NCI-H774 (cell line): ENCODE measurements around the gene CYP2W1.
"Not testable (repeated sequence)": the region's sequence is repeated elsewhere in the genome, so short reads cannot be mapped to it uniquely, and the experiment has no call there.

Experiments
- DNase-seq: peaks from one replicate; lab custom pipeline; 2025; lab: John Stamatoyannopoulos, UW

The CYP2W1 gene

GRCh38 chr7:997404-998395 lies 14.7 kb downstream of the CYP2W1 start:
- DNase-seq = no peak

- DNase-seq = no peak
Observed at GRCh38 chr7:999149-999879, 16.3 kb downstream of the CYP2W1 start.

DNA sequence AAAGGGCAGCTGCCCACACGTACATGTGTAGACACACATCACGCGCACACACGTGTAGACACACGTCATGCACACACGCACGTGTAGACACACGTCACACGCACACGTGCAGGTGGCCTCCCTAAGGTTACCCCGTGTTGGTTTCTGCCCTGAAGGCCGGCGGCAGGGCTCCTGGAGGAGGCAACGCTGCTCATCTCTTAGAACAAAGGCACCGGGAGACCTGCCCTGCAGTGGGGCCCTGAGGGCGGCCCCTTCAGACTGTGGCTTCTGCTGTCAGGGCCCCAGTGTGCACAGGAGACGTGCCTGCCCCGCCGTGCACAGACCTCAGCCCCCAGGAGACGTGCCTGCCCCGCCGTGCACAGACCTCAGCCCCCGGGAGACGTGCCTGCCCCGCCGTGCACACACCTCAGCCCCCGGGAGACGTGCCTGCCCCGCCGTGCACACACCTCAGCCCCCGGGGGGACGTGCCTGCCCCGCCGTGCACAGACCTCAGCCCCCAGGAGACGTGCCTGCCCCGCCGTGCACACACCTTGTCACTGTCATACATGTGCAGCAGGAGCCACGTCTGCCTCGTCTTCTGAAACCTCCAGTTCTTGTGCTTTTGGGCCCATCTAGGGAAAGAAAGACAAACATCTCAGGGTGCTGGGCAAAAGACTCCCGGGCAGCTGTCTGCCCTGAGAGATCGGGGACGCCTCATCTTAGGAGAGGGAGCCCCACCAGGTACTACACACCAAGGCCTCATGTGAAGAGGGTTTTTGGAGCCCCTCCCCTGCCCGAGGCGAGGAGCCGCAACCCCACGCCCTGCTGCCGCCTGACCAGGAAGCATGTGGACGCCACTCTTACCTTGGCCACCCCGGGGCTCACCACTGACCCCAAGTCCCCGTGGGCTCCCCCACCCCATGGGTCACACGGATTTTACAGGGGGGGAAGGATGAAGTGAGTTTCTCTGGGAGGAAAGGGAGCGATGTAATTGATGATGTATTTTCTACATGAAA lies 17.3 kb downstream of the CYP2W1 start:
- DNase-seq = no peak

DNA sequence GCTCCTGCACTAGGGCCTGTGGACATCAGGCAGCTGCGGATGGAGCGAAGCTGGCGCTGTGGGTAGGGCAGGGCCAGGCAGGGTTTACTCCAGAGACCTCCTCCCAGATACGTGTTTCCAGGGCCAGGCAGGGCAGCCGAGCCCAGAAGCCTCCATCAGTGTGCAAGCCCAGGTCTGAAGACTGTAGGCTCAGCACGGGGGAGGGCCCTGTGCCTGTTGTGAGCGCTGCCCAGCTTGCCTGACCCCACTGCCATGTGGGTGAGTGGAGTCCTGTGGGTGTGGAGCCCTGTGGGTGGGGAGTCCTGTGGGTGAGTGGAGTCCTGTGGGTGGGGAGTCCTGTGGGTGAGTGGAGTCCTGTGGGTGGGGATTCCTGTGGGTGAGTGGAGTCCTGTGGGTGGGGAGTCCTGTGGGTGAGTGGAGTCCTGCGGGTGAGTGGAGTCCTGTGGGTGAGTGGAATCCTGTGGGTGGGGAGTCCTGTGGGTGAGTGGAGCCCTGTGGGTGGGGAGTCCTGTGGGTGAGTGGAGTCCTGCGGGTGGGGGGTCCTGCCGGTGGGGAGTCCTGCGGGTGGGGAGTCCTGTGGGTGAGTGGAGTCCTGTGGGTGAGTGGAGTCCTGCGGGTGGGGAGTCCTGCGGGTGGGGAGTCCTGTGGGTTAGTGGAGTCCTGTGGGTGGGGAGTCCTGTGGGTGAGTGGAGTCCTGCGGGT lies 18.2 kb downstream of the CYP2W1 start:
- DNase-seq = not testable (repeated sequence)

- not testable (repeated sequence) for DNase-seq
Observed at GRCh38 chr7:1002026-1002425, 19.0 kb downstream of the CYP2W1 start.

GRCh38 chr7:1002445-1002844 lies 19.5 kb downstream of the CYP2W1 start:
- not testable (repeated sequence) for DNase-seq

GRCh38 chr7:1004018-1004852 lies 21.3 kb downstream of the CYP2W1 start:
- DNase-seq = no peak

DNA sequence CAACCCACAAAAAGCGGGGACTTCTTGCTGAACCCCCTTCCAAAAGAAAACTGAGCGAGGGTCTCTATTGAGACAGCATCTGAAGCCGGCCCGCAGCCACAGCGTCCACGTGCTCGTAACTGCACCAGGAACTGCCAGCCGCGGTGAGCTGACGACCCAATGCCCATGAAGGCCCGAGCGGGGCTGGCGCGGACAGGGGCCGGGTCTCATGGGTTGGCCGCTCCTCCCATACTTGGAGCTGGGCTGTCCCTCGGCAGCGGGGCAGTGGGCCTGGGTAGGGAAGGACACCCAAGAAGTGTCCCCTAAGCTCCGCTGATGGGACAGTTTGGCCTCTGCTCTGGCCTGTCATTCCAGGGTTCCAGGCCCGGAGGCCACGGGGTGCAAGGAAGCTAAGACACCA lies 22.3 kb downstream of the CYP2W1 start:
- DNase-seq = no peak

DNA sequence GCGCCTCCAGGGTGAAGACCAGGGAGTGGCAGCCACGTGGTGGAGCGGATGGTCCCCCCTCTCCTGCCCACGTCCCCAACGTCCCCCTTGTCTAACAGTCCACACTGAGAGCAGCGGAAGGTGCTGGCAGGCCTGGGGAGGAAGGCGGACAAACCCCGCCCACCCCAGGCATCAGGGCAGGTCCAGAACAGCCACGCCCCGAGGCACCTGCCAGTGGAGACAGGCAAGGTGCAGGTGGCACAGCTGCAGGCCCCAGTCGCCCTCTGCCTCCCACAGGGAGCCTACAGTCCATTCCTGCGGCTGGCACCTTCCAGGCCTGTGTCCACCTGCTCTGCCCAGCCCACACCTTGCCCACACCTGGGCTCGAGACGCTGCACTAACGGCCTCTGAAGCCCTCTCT lies 24.9 kb downstream of the CYP2W1 start:
- DNase-seq = no peak

DNA sequence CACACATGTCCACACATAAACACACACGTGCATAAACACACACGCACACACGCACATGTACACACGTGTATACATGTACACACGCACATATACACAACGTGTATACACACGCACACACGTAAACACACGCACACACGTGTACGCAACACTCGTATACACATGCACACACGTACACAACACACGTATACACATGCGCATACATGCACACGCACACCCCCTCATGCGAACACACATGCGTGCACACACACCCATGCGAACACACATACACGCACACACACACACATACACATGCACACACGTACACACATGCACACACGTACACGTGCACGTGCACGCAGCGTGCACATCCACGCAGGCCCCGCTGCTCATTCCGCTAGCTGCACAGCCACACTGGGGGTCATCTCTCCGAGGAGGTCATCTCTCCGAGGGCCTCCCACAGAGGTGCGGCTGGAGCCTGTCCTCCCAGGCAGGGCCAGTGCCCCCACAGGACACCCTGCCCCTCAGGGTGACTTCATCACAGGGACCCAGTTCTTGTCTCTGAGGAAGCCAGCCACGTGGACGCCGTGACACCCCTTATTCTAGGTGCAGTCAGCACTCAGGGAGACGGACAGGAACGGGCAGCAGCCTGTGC lies 25.9 kb downstream of the CYP2W1 start:
- no peak for DNase-seq

DNA sequence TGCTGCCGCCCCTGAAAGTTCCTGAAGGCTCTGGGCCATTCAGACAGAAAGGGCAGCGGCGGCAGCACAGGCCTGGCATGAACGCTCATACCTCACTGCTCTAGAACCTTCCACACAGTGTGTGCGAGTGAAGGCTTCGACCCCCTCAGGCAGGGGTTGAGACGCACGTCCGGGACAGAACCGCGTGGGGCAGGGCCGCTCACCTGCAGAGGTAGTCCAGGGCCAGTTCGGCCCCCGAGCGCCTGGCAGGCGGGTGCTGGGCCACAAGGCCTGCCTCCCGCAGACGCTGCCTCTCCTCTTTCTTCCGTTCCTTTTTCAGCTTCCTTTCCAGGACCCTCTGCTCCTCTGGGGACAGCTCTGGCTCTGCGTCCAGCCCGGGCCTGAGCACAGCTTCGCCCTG lies 26.8 kb downstream of the CYP2W1 start:
- no peak for DNase-seq

DNA sequence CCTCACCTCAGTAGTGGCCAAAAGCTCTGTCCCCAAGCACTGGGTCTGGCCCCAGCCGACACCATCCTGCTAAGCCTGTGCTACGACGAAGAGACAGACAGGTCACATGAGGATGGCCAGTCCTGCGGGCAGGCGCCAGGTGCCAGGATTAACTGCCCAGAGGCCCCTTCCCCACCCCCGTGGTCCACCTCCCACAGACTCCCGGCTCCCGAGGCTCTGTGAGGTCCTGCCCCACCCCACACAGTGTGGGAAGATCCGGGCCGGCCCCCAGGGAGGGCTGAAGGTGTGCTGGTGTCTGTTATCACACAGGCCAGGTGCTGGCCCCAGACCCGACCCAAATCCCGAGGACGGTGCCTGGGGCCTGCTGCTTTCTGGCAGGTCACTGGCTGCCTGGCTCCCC lies 27.2 kb downstream of the CYP2W1 start:
- DNase-seq = no peak

- no peak for DNase-seq
Observed at GRCh38 chr7:1011297-1012003, 28.5 kb downstream of the CYP2W1 start.

DNA sequence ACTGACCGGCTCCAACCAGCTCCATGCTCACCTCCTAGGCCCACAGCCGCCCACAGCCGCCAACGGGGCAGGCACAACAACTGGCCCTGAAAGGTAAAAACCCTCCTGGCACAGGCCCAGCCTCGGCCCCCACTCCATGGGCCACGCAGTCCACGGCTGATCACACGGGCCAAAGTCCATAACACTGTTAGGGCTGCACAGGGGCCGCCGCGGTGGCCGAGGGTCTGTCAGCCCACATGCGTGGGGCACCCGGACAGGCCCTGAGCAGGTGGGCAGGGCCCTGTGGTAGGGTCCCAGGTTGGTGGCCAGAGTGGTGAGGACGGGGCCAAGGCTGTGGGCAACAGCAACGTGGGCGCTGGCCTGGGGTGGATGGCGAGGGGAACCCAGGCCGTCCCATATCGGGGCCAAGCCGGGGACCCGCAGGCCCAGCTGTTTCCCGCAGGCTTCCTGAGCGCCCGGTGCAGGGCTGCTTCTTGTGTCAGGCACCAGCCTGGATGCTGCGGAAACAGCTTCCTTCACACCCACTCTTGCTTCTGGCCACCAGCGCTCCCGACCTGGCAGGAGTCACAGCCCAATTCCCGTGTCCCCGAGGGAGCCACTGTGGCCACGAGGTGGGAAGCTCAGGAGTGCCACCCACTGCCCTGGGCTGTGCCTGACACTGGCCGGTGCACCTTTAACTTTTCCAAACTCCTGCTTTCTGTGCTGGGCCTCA lies 29.2 kb downstream of the CYP2W1 start:
- no peak for DNase-seq

- no peak for DNase-seq
Observed at GRCh38 chr7:1012716-1013095, 29.7 kb downstream of the CYP2W1 start.

GRCh38 chr7:1013581-1013980 lies 30.6 kb downstream of the CYP2W1 start:
- no peak for DNase-seq

- DNase-seq = no peak
Observed at GRCh38 chr7:1014681-1015080, 31.7 kb downstream of the CYP2W1 start.
